MCF 10A (cell line): Measurements from ENCODE around the gene C19orf67. TPM values are rescaled to one million over a fixed set of nuclear protein-coding genes. Genes with fewer than 3 reads are reported as not detected.

Experiments
- BruUV-seq: library from RNA; stranded (reverse); fragments of 400-500 nt; replicated peaks from 2 replicates; lab custom pipeline; 2021; lab: Mats Ljungman, UMichigan
- CTCF ChIA-PET: fragments of 300-600 bp; sonication (Branson Sonifier 250); formaldehyde crosslinking; extraction: SDS; loops from one replicate; lab custom pipeline; 2021; ENCODE audit warnings: antibody characterized with exemption, inconsistent platforms; lab: Yijun Ruan, JAX
- POLR2A ChIA-PET: fragments of 300-600, 350-650 bp; sonication (Branson Sonifier 250); formaldehyde crosslinking; extraction: SDS; loops from one replicate; lab custom pipeline; 2020; ENCODE audit warnings: antibody characterized with exemption, inconsistent platforms; lab: Yijun Ruan, JAX
- DNase-seq: peaks from one replicate; pipeline ENCODE4 v3.0.0-alpha.2; 2018; ENCODE audit not compliant: unreplicated experiment
- H3K27ac Mint-ChIP-seq: one replicate; pipeline ENCODE4 v1.8.0; 2022; ENCODE audit warnings: mild to moderate bottlenecking, low read depth, mixed read lengths; ENCODE audit not compliant: unreplicated experiment
- H3K27me3 Mint-ChIP-seq: one replicate; pipeline ENCODE4 v1.8.0; 2022; ENCODE audit warnings: mixed read lengths; ENCODE audit not compliant: insufficient read depth, unreplicated experiment
- H3K36me3 Mint-ChIP-seq: one replicate; pipeline ENCODE4 v1.8.0; 2022; ENCODE audit warnings: mild to moderate bottlenecking, moderate library complexity, mixed read lengths; ENCODE audit not compliant: insufficient read depth, unreplicated experiment
- H3K4me1 Mint-ChIP-seq: one replicate; pipeline ENCODE4 v1.8.0; 2022; ENCODE audit warnings: mixed read lengths; ENCODE audit not compliant: insufficient read depth, unreplicated experiment
- H3K4me3 Mint-ChIP-seq: one replicate; pipeline ENCODE4 v1.8.0; 2022; ENCODE audit warnings: mild to moderate bottlenecking, moderate library complexity, mixed read lengths; ENCODE audit not compliant: unreplicated experiment
- H3K9me3 Mint-ChIP-seq: one replicate; pipeline ENCODE4 v1.8.0; 2022; ENCODE audit warnings: mixed read lengths; ENCODE audit not compliant: unreplicated experiment
- CTCF ChIP-seq: fragments of 200-600 bp; IDR thresholded peaks from one replicate; pipeline ENCODE4 v1.8.0; 2022; ENCODE audit warnings: antibody characterized with exemption, mild to moderate bottlenecking; ENCODE audit not compliant: unreplicated experiment
- intact Hi-C: fragments of 100-400 bp; cut with micrococcal nuclease; formaldehyde crosslinking; loops from 2 replicates; pipeline ENCODE4 v1.14.1; 2022
- total RNA-seq: library from RNA; stranded (reverse); gene quantifications from 2 replicates; pipeline ENCODE4 v1.2.3, GENCODE V29; 2022

C19orf67 gene
- total RNA-seq, 1 experiment from 2014 or later: not detected

GRCh38 chr19:14103310-14103709 is 17.7 kb upstream of the C19orf67 start:
- Mint-ChIP-seq H3K27me3 (no peaks in the 10 kb centered on the region), H3K4me3 (no peak overlapping the region), H3K4me1 (no peaks in the 10 kb centered on the region), H3K27ac (no peak overlapping the region), H3K36me3 (peaks cover 73% of the 10 kb centered on the region), H3K9me3 (no peaks in the 10 kb centered on the region)
- POLR2A ChIA-PET: interaction anchor here (0.5 to 1.3 kb wide), 2 partner anchors 14 to 147 kb away, joined by 3 read pairs; partner anchors contain the start of gene PRKACA
- no TSS peak for BruUV-seq
- TF ChIP-seq CTCF: no peak
- no peak for DNase-seq
- intact Hi-C loops: no loop called here
- CTCF ChIA-PET: interaction anchor here (0.5 to 2.1 kb wide), 3 partner anchors 9 to 241 kb away, joined by 3 to 6 read pairs (median 3); no protein-coding TSS in a partner anchor

GRCh38 chr19:14102756-14103155 is 17.2 kb upstream of the C19orf67 start:
- peaks cover 72% of the 10 kb centered on the region for H3K36me3 Mint-ChIP-seq
- CTCF ChIA-PET: interaction anchor here (1.2 to 2.1 kb wide), 2 partner anchors 11 to 240 kb away, joined by 3 to 6 read pairs; no protein-coding TSS in a partner anchor
- H3K27me3 Mint-ChIP-seq: no peaks in the 10 kb centered on the region
- H3K9me3 Mint-ChIP-seq: no peaks in the 10 kb centered on the region
- intact Hi-C loops: no loop called here
- no peaks in the 10 kb centered on the region for H3K4me1 Mint-ChIP-seq
- TF ChIP-seq CTCF: no peak
- no peak overlapping the region for H3K27ac Mint-ChIP-seq
- H3K4me3 Mint-ChIP-seq: no peak overlapping the region
- no peak for DNase-seq
- no TSS peak for BruUV-seq
- POLR2A ChIA-PET: interaction anchor here (0.5 to 1.3 kb wide), 2 partner anchors 15 to 148 kb away, joined by 3 read pairs; partner anchors contain the start of gene PRKACA

DNA sequence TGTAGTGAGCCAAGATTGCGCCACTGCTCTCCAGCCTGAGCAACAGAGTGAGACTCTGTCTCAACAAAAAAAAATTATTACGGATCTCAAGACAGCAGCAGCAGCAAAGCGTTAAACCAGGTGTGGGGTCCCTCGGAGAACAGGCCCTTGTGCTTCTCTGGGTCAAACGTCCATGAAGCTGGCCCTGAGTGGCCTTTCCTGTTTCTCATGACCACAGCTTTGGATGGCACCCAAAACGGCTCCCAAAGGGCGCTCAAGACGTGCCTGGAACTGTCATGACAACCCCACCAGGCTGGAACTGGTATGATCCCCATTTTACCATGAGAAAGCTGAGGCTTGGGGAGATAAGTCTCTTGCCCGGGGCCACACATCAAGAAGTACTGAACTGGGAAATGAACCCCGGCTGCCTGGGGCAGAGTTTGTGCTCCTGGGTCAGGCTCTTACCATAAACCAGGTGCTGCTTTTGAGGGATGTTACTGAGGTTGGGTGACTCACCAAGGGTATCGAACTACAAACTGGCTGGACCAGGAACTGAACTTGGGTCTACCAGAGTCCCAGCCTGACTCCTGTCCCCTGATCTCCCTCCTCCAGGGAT is 16.6 kb upstream of the C19orf67 start:
- H3K9me3 Mint-ChIP-seq: no peaks in the 10 kb centered on the region
- H3K27me3 Mint-ChIP-seq: no peaks in the 10 kb centered on the region
- CTCF ChIA-PET: interaction anchor here (1.2 to 2.1 kb wide), 2 partner anchors 12 to 240 kb away, joined by 3 to 6 read pairs; no protein-coding TSS in a partner anchor
- no peaks in the 10 kb centered on the region for H3K4me1 Mint-ChIP-seq
- DNase-seq: no peak
- POLR2A ChIA-PET: interaction anchor here (0.8 kb wide), 1 partner anchor 13 kb away, joined by 3 read pairs; no protein-coding TSS in a partner anchor
- H3K27ac Mint-ChIP-seq: no peak overlapping the region
- no peak for TF ChIP-seq CTCF
- no peak overlapping the region for H3K4me3 Mint-ChIP-seq
- no TSS peak for BruUV-seq
- H3K36me3 Mint-ChIP-seq: peaks cover 70% of the 10 kb centered on the region
- intact Hi-C loops: no loop called here

- H3K27ac Mint-ChIP-seq: no peak overlapping the region
These were observed 15.5 kb upstream of the C19orf67 start for GRCh38 chr19:14101003-14101545.

More at GRCh38 chr19:14101003-14101545, 15.5 kb upstream of the C19orf67 start:
- no peaks in the 10 kb centered on the region for H3K4me1 Mint-ChIP-seq
- CTCF ChIA-PET: interaction anchor here (0.9 to 2.1 kb wide), 2 partner anchors 10 to 13 kb away, joined by 3 to 6 read pairs; no protein-coding TSS in a partner anchor
- peaks cover 65% of the 10 kb centered on the region for H3K36me3 Mint-ChIP-seq
- H3K9me3 Mint-ChIP-seq: no peaks in the 10 kb centered on the region
- DNase-seq: no peak
- H3K27me3 Mint-ChIP-seq: no peaks in the 10 kb centered on the region
- no peak overlapping the region for H3K4me3 Mint-ChIP-seq
- no TSS peak for BruUV-seq
- TF ChIP-seq CTCF: no peak
- intact Hi-C loops: no loop called here
- POLR2A ChIA-PET: interaction anchor here (0.8 kb wide), 1 partner anchor 14 kb away, joined by 3 read pairs; no protein-coding TSS in a partner anchor
